Kidney tubule cell (primary cell): Measurements from ENCODE around the gene INTS11.

Experiments used
- DNase-seq: peaks from one replicate; pipeline ENCODE4 v3.0.0-alpha.2; 2018; ENCODE audit warnings: low spot score

INTS11 gene

GRCh38 chr1:1357871-1358432 lies 33.5 kb upstream of the INTS11 start:
- no peak for DNase-seq

DNA sequence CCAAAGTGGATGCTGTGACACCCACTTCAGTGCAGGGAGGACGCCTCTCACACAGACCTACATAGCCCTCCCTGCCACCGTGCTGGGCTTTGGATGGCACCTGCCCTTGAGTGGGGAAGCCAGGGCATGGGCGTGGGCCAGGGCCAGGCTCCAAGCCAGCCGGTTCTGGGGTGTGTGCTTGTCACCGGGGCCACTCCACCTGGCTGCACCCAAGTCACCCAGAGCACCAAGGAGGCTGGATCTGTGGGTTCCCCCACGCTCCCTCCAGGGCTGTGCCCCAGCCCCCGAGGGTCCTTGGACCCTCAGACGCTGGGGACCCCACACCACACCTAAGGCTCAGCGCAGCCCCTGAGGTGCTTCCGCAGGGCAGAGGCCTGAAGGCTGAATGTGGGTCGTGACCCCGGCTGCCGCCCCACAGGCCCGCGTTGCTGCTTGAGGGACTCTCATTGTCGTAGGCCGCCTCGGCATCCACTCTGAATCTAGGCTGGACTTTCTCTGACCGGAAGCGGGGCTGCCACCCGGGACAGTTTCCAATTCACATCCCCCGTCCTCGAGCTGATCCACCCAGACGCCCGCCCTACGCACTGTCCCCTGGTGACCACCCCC lies 32.4 kb upstream of the INTS11 start:
- no peak for DNase-seq

DNA sequence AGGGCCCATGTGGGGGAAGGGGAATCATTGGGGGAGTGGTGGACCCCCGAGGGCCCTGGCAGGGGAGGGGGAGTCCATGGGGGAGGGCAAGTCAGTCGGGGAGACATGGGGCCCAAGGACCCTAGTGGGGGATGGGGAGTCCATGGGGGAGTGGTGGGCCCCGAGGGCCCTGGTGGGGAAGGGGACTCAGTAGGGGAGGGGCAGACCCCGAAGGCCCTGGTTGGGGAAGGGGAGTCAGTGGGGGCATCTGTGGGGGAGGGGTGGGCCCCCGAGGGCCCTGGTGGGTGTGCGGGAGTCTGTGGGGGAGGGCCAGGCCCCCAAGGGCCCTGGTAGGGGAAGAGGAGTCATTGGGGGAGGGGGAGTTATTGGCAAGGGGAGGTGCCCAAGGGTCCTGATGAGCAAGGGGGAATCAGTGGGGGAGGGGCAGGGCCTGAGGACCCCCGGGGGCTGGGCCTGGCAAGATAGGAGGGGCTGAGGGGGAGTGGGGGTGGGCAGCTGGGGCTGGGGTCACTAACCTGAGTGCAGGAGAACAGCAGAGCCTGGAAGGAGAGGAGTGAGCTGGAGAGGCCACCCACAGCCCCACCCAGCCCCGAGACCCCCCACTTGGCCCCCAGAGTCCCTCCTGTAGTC lies 31.8 kb upstream of the INTS11 start:
- DNase-seq: no peak

DNA sequence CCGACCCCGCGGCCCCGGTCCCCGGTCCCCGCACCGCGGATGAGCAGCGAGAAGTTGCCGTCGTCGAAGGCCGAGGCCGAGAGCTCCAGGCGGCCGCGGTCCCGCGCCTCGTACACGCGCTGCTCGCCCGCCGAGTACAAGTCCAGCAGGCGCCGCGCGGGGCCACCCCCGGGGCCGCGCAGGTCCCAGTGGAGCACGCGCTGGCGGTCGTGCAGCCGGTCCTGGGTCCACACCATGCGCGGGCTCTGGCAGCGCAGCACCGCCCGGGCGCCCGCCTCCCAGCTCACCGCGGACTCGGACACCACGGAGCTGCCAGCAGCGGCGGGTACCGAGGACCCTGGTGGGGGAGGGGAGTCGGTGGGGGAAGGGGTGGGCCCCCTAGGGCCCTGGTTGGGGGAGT lies 31.0 kb upstream of the INTS11 start:
- peak; percentile 40 for DNase-seq

DNA sequence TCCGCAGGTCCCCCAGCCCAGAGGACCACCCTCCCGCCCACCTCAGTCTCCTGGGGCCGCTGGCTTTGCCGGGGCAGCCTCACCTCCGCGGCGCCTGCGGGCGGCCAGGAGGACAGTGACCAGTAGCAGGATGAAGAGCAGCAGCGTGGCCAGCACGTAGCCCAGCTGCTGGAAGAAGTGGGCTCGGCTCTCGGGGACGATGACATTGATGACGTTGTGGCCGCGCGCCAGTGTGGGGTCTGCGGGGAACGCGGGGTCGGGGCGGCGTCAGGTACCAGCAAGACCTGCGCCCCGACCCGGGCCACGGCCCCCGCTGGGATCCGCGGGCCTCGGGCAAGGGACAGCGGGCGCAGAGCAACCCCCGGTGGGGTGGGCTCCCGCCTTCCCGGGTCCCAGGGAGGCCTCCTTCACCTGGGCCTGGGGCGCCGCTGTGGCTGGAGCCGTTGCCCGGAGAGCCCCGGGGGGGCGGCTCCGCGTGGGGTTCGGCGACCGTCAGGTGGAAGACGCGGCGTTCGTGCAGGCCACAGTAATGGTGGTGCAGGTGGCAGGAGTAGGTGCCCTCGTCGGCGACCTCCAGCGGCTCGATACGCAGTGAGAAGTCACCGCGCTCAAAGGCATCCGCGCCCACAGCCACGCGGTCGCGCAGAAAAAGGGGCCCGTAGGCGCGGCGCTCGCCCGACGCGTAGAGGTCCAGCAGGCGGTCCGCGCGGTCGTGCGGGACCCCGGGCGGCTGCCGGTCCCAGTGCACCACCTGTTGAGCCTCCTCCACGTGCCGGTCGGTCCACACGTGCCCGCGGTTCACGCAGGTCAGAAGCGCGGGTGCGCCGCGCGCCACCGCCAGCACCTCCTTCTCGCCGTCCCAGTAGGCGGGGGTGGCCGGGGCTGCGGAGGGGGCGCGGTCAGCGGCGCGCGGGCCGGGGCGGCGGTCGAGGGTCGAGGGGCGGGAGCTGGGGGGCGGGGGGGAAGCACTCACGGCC lies 30.1 kb upstream of the INTS11 start:
- DNase-seq: no peak

GRCh38 chr1:1353389-1354151 lies 29.1 kb upstream of the INTS11 start:
- no peak for DNase-seq

GRCh38 chr1:1352786-1353388 lies 28.4 kb upstream of the INTS11 start:
- DNase-seq: no peak

- DNase-seq: no peak
Measured at GRCh38 chr1:1351511-1352427, 27.3 kb upstream of the INTS11 start.

DNA sequence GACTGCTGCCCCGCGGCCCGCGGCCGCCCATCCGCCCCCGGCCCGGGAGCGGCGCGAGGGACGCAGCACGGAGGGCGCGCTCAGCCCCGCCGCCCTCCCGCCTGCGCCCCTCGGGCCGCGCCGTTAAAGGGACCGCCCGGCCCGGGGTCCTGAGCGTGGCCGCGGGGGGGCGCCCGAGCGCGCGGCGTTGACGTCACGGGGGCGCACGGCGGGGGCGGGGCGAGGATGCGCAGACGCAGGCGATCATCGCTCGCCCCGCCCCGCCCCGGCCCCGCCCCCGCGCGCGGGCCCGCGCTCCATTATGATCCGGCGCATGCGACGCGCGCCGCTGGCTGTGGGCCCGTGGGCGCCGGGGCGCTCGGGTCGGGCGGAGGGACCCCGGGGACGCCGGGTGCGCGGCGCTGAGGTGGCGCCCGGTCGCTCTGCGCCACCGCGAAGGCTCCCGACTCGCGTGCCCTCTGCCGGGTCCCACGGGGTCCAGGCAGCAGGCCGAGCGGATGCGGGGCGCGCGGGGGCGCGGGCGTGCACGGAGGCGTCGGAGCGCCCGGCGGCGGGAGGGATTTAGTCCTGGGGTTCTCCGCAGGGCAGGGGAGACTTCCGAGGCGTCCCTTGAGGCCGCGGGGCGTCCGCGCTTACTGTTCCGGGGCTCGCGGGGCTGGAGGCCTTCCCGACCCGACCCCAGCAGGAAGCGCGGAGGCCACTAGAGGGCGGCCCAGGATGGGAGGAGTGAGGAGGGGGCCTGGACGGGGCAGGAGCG lies 25.0 kb upstream of the INTS11 start, which contains the start of gene DVL1:
Gene DVL1, minus strand, starts transcription at position 163 of the 757 bp plus-strand sequence. CDS start 353 bp downstream, outside the sequence.
- peak; percentile 72 for DNase-seq

DNA sequence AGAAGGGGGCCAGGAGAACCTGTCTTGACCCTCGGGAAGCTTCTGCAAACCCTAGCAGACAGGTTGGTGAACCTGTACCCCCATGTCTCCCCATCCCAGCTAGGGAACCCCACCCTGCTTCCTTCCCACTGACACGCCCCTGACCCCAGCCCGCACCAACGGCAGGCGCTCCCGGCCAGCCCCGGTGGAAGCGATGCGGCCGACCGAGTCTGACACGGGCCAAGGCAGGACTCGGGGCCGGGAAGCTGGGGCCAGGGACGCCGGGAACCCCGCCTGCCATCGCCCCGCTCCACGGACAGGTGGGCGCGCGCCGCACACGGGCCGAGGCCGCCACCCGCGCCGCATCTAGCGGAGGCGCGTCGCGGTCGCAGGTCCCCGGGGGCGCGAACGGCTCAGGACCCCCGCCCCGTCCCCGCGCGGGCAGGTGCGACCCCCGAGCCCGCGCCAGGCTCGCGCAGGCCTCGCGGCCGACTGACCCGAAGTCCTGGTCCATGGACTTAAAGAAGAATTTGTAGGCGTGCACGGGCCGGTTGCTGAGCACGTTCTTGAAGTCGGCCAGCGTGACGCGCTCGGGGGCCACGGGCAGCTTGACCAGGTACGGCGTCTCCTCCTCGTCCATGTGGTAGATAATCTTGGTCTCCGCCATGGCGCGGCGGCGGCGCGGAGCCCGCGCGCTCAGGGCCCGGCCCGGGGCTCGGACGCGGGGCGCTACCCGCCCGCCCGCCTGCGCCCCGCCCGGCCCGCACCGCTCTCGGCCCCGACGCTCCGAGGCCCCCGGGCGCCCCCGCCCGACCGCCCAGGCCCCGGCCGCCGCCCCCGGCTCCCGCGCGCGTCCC lies 24.2 kb upstream of the INTS11 start:
- DNase-seq: peak; percentile 54

DNA sequence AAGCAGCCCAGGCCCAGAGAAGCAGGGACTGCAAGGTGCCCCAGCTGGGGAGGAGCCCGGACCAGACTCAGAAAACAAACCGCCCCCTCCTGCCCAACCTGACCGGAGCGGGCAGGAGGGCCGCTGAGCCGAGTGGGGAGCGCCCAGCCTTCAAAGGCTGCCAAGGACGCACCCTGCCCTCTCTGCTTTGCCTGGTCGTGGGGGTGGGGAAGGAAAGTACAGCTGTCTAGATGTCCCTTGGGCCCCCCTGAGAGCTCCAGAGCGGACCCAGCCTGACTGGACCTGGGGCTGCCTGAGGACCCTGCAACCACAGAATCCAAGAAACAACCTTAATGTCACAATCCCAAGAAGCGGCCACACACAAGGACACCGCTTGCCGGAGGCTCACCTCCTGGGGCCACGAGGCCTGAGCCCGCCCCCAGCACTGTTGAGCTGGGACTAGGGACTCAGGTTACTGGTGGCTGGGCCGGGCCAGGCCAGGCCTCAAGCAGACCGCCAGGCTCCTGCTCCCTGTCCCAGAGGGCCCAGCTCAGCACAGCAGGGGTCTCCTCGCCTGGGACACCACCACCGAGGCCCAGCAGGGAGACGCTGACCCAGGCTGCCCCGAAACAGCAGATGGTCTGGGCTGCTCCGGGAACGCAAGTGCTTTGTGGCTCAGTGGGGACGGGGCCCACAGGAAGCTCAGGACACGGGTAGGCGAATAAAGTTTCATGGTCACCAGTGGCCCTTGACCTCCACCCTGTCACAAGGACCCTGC lies 23.4 kb upstream of the INTS11 start:
- peak; percentile 62 for DNase-seq

DNA sequence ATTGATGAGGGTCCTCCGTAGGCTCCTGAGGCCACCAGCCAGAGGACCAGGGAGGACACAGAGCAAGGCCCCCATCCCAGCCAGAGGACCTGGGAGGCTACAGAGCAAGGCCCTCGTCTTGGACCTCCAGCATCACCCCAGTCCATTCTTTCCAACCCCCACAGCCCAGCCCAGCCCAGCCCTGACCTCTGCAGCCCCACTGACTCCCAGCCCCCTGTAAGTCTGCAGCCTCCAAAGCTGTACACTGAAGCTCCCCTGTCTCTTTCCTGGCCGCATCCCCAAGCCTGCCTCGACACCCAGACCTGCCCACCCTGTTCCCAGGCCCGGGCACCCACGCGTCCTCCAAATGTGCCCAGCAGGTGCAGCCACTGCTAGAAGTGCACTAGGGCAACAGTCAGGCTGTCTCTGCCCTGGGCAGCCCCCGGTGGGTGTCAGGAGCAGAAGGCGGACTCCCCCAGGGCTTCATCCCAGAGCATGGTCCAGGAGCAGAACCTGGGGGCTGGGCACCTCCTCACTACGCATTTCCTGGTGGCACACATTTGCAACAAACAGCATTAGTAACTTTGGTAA lies 22.7 kb upstream of the INTS11 start:
- DNase-seq: no peak

DNA sequence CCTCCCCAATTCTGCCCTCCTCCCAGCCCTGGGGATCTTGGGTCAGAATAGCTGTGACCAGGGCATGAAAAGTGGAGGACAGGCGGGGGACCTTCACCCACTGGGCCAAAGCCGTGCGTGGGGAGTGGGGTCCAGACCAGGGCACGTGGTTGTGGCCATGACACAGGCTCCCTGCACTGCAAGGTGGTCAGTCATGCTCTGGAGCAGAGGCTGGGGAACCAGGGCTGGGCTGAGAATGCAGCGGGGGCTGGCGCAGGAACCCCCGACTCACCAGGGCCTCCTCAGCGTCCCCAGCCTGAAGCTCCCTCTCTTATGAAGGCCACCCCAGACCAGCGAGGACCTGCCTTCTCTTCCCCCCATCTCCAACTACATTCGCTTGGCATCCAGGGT lies 22.0 kb upstream of the INTS11 start:
- no peak for DNase-seq

- no peak for DNase-seq
Measured at GRCh38 chr1:1345860-1346500, 21.5 kb upstream of the INTS11 start.

GRCh38 chr1:1345384-1345783 lies 20.9 kb upstream of the INTS11 start:
- DNase-seq: no peak

- peak; percentile 95 for DNase-seq
Measured at GRCh38 chr1:1344655-1345361, 20.3 kb upstream of the INTS11 start.
